ENCODE measurements around the gene CYP26C1. TPM values are rescaled to one million over a fixed set of nuclear protein-coding genes. Genes with fewer than 3 reads are reported as not detected.

Gene CYP26C1
- total RNA-seq, 1 experiment from 2014 or later = 0.07 TPM

DNA sequence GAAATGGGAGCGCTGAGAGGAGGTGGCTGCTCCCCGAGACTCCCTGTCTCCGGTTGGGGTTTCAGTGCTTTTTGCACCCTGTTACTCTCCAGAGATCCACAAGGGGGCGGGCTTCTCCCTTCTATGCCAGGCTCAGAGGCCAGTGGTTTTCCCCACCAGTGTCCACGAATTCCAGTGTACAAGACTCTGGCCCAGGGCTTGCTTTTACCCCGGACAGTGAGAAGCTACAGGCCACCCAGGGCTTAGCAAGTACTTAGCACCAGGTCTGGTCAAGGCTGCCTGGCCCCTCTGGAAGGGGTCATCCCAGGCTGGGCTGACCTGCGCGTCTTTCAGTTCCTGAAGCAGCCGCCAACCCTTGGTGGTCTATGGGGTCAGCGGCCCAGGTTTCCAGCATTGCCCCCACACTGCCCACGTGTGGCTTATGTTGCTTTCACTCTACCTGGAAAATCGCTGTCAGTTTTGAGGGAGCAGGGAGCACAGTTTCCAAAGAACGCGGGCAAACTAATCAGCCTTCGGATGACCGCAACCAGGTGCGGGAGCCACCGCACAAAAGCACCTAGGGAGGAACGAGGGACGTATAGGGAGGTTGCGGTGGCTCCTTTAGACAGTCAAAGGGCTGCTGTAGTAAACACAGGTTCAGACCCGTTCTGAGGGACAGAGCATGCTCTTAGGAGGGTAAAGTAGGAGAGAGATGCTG lies 19.9 kb downstream of the CYP26C1 start:
- Histone ChIP-seq H3K4me1 (ENCODE audit: control insufficient read depth in 1 of 2, insufficient read depth in 2 of 2, low read length in 2 of 2) (peaks cover 0 to 10% of the 10 kb centered on the region in 2 experiments; a peak in 1 of 4 replicates), H3K79me2 (ENCODE audit: insufficient read depth, low read length) (no peaks in the 10 kb centered on the region), H3K4me3 (replicated peaks in 1 of 2; ENCODE audit: low read depth in 1 of 2, low read length in 2 of 2) (peak overlapping the region in 1 of 2 experiments; percentile 28; a peak in 1 of 4 replicates), H3K9me3 (ENCODE audit: control insufficient read depth in 1 of 2, insufficient read depth in 1 of 2, low read depth in 1 of 2, low read length in 2 of 2) (no peaks in the 10 kb centered on the region), H3K27ac (ENCODE audit: low read depth, low read length) (no peak overlapping the region), H3K27me3 (ENCODE audit: insufficient read depth, low read length) (no peaks in the 10 kb centered on the region), H3K36me3 (ENCODE audit: control insufficient read depth in 1 of 2, insufficient read depth in 2 of 2, low read length in 2 of 2) (no peaks in the 10 kb centered on the region), H3K9me2 (ENCODE audit: insufficient read depth) (no peaks in the 10 kb centered on the region), H3K4me2 (ENCODE audit: low read length) (peak overlapping the region; percentile 62), H2AFZ (ENCODE audit: low read depth, low read length, poor library complexity, severe bottlenecking) (peak overlapping the region; percentile 78), H3K9ac (ENCODE audit: low read length) (no peak overlapping the region; the same call in 1 of the 2 replicates), H4K20me1 (ENCODE audit: insufficient read depth) (no peaks in the 10 kb centered on the region)
- DNase-seq (ENCODE audit: low read depth, low spot score) = peak; percentile 18
- TF ChIP-seq RAD21 (IDR thresholded peaks at IDR 0.05; ENCODE audit: low read depth) = peak; percentile 93
- no peak for TF ChIP-seq CEBPB (IDR thresholded peaks at IDR 0.05; ENCODE audit: low read depth)
- TF ChIP-seq, protein P1, sequence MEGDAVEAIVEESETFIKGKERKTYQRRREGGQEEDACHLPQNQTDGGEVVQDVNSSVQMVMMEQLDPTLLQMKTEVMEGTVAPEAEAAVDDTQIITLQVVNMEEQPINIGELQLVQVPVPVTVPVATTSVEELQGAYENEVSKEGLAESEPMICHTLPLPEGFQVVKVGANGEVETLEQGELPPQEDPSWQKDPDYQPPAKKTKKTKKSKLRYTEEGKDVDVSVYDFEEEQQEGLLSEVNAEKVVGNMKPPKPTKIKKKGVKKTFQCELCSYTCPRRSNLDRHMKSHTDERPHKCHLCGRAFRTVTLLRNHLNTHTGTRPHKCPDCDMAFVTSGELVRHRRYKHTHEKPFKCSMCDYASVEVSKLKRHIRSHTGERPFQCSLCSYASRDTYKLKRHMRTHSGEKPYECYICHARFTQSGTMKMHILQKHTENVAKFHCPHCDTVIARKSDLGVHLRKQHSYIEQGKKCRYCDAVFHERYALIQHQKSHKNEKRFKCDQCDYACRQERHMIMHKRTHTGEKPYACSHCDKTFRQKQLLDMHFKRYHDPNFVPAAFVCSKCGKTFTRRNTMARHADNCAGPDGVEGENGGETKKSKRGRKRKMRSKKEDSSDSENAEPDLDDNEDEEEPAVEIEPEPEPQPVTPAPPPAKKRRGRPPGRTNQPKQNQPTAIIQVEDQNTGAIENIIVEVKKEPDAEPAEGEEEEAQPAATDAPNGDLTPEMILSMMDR (IDR thresholded peaks at IDR 0.05 in 2 of 3, conservative IDR thresholded peaks at IDR 0.05 in 1 of 3; ENCODE audit: borderline replicate concordance in 1 of 3, insufficient read depth in 1 of 3, low read depth in 2 of 3, low read length in 2 of 3) = peak; percentile 73 to 90 (median 82)
- RAD21 ChIA-PET (ENCODE audit: low non-redundant PET in 1 of 2, low total read pairs in 2 of 2, uncharacterized antibody in 2 of 2, unreplicated experiment in 2 of 2) = no interaction called here
- no TSS peak for BruUV-seq (replicated peaks)
- peak; percentile 94 for ATAC-seq
- intact Hi-C loops (cut with micrococcal nuclease) = loop anchor here (1.0 to 5.0 kb wide), 3 partner anchors 209 to 431 kb away; no protein-coding TSS in a partner anchor
- POLR2A ChIA-PET = no interaction called here
- CTCF ChIA-PET = interaction anchor here (0.7 to 1.1 kb wide), 3 partner anchors 10 to 277 kb away, joined by 3 to 4 read pairs (median 4); no protein-coding TSS in a partner anchor

DNA sequence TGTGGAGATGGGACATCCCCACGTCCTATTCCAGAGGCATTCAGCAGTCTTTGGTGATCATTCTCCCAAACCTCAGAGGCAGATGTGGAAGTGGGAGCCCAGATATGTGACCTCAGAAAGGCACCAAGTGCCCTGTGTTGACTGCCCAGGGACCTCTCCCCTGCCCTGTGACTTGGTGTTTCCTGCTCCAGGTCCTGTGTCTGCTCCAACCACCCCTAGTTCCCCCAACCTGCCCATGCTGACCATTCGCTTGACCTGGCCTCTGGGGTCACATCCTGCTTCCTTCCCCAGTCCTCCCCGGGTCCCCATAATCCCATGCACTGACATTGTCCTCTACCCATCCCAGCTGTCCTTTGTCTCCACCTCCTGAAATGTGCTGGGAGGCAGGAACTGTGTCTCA lies 20.7 kb downstream of the CYP26C1 start:
- H3K27me3 ChIP-seq (ENCODE audit: insufficient read depth, low read length) = no peaks in the 10 kb centered on the region
- TF ChIP-seq CEBPB (IDR thresholded peaks at IDR 0.05; ENCODE audit: low read depth) = no peak
- no peak for TF ChIP-seq TCF7L2 (IDR thresholded peaks at IDR 0.05; ENCODE audit: borderline replicate concordance, extremely low read depth, insufficient read depth, insufficient read length)
- no peak for TF ChIP-seq EZH2phosphoT487 (IDR thresholded peaks at IDR 0.05; ENCODE audit: borderline replicate concordance)
- TF ChIP-seq, protein P2, sequence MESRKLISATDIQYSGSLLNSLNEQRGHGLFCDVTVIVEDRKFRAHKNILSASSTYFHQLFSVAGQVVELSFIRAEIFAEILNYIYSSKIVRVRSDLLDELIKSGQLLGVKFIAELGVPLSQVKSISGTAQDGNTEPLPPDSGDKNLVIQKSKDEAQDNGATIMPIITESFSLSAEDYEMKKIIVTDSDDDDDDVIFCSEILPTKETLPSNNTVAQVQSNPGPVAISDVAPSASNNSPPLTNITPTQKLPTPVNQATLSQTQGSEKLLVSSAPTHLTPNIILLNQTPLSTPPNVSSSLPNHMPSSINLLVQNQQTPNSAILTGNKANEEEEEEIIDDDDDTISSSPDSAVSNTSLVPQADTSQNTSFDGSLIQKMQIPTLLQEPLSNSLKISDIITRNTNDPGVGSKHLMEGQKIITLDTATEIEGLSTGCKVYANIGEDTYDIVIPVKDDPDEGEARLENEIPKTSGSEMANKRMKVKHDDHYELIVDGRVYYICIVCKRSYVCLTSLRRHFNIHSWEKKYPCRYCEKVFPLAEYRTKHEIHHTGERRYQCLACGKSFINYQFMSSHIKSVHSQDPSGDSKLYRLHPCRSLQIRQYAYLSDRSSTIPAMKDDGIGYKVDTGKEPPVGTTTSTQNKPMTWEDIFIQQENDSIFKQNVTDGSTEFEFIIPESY (IDR thresholded peaks at IDR 0.05; ENCODE audit: extremely low read depth, insufficient replicate concordance, low read length) = no peak
- no peak for TF ChIP-seq SRF (IDR thresholded peaks at IDR 0.05; ENCODE audit: low read depth)
- no peak for TF ChIP-seq EGR1 (IDR thresholded peaks at IDR 0.05; ENCODE audit: low read depth)
- TF ChIP-seq, protein P3, sequence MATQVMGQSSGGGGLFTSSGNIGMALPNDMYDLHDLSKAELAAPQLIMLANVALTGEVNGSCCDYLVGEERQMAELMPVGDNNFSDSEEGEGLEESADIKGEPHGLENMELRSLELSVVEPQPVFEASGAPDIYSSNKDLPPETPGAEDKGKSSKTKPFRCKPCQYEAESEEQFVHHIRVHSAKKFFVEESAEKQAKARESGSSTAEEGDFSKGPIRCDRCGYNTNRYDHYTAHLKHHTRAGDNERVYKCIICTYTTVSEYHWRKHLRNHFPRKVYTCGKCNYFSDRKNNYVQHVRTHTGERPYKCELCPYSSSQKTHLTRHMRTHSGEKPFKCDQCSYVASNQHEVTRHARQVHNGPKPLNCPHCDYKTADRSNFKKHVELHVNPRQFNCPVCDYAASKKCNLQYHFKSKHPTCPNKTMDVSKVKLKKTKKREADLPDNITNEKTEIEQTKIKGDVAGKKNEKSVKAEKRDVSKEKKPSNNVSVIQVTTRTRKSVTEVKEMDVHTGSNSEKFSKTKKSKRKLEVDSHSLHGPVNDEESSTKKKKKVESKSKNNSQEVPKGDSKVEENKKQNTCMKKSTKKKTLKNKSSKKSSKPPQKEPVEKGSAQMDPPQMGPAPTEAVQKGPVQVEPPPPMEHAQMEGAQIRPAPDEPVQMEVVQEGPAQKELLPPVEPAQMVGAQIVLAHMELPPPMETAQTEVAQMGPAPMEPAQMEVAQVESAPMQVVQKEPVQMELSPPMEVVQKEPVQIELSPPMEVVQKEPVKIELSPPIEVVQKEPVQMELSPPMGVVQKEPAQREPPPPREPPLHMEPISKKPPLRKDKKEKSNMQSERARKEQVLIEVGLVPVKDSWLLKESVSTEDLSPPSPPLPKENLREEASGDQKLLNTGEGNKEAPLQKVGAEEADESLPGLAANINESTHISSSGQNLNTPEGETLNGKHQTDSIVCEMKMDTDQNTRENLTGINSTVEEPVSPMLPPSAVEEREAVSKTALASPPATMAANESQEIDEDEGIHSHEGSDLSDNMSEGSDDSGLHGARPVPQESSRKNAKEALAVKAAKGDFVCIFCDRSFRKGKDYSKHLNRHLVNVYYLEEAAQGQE (IDR thresholded peaks at IDR 0.05; ENCODE audit: low read depth) = no peak
- CTCF ChIA-PET = no interaction called here

More for the DNA sequence above, 20.7 kb downstream of the CYP26C1 start:
- H2AFZ ChIP-seq (ENCODE audit: low read depth, low read length, poor library complexity, severe bottlenecking) = no peak overlapping the region
- H3K9me2 ChIP-seq (ENCODE audit: insufficient read depth) = no peaks in the 10 kb centered on the region
- H3K9ac ChIP-seq (ENCODE audit: low read length) = no peak overlapping the region
- H3K27ac ChIP-seq (ENCODE audit: low read depth, low read length) = no peak overlapping the region
- RAD21 ChIA-PET (ENCODE audit: low non-redundant PET in 1 of 2, low total read pairs in 2 of 2, uncharacterized antibody in 2 of 2, unreplicated experiment in 2 of 2) = no interaction called here
- H3K79me2 ChIP-seq (ENCODE audit: insufficient read depth, low read length) = no peaks in the 10 kb centered on the region
- DNase-seq (ENCODE audit: low read depth, low spot score) (no peak), ATAC-seq (no peak)
- BruUV-seq (replicated peaks) = no TSS peak
- no peak overlapping the region for H3K4me2 ChIP-seq (ENCODE audit: low read length)
- no peaks in the 10 kb centered on the region for H3K9me3 ChIP-seq (ENCODE audit: control insufficient read depth in 1 of 2, insufficient read depth in 1 of 2, low read depth in 1 of 2, low read length in 2 of 2)
- H4K20me1 ChIP-seq (ENCODE audit: insufficient read depth) = no peaks in the 10 kb centered on the region
- peaks cover 0 to 10% of the 10 kb centered on the region in 2 experiments; a peak in 1 of 4 replicates for H3K4me1 ChIP-seq (ENCODE audit: control insufficient read depth in 1 of 2, insufficient read depth in 2 of 2, low read length in 2 of 2)
- intact Hi-C loops (cut with micrococcal nuclease) = loop anchor here (5.0 kb wide), 1 partner anchor 271 kb away; no protein-coding TSS in a partner anchor
- POLR2A ChIA-PET = no interaction called here
- no peak overlapping the region for H3K4me3 ChIP-seq (replicated peaks in 1 of 2; ENCODE audit: low read depth in 1 of 2, low read length in 2 of 2)
- no peaks in the 10 kb centered on the region for H3K36me3 ChIP-seq (ENCODE audit: control insufficient read depth in 1 of 2, insufficient read depth in 2 of 2, low read length in 2 of 2)

Data from HCT116 (cell line).